H1 (cell line): ENCODE data around the gene RAB3B. TPM values are rescaled to one million over a fixed set of nuclear protein-coding genes. Genes with fewer than 3 reads are reported as not detected.

Experiments
- CHD7 ChIP-seq: fragments of 300-600 bp; sonication (generic); IDR thresholded peaks from 2 replicates; pipeline ENCODE4 v1.7.1; 2012; ENCODE audit warnings: low read length, moderate library complexity, mild to moderate bottlenecking, inconsistent platforms; ENCODE audit not compliant: insufficient replicate concordance
- POLR2AphosphoS5 ChIP-seq: IDR thresholded peaks from 2 replicates; pipeline ENCODE4 v1.6.1; 2011; ENCODE audit warnings: low read depth, low read length
- TCF12 ChIP-seq: IDR thresholded peaks from 2 replicates; pipeline ENCODE4 v1.6.1; 2011; ENCODE audit warnings: low read depth, mild to moderate bottlenecking, low read length
- polyA plus RNA-seq, 7 experiments: library from polyadenylated mRNA; depleted of rRNA in 3 of 7; stranded (reverse) in 5 of 7; unstranded in 2 of 7; fragments of >200 nt in 5 of 7; fragments of 200-250 nt in 2 of 7; gene quantifications; 1 replicate in 5 of 7; 2 replicates in 1 of 7; 4 replicates in 1 of 7; pipeline versions ENCODE4 v1.2.1 to v1.2.3, GENCODE V29; 2011 to 2013; ENCODE audit warnings: missing spikeins in 2 of 7, mixed read lengths in 2 of 7
- total RNA-seq: library from RNA; stranded (reverse); fragmentation: NEBNext Ultra II Directional; extraction: Animal tissue kit (Norgen Biotek cat#: 25700); gene quantifications from 2 replicates; pipeline ENCODE4 v1.2.1, GENCODE V29; 2021

The RAB3B gene
- total and polyA plus RNA-seq, 2 of the 8 experiments (the other 6 are each of a cell fraction or from before 2014, with no cell fraction given) = 12.5 to 36.8 TPM

- TF ChIP-seq CHD7 (no peak), POLR2AphosphoS5 (no peak), TCF12 (no peak)
Observed at GRCh38 chr1:51961954-51962353, 28.5 kb downstream of the RAB3B start (continued).
